ENCODE data around the gene DCLK2.

- TF ChIP-seq, protein P1, sequence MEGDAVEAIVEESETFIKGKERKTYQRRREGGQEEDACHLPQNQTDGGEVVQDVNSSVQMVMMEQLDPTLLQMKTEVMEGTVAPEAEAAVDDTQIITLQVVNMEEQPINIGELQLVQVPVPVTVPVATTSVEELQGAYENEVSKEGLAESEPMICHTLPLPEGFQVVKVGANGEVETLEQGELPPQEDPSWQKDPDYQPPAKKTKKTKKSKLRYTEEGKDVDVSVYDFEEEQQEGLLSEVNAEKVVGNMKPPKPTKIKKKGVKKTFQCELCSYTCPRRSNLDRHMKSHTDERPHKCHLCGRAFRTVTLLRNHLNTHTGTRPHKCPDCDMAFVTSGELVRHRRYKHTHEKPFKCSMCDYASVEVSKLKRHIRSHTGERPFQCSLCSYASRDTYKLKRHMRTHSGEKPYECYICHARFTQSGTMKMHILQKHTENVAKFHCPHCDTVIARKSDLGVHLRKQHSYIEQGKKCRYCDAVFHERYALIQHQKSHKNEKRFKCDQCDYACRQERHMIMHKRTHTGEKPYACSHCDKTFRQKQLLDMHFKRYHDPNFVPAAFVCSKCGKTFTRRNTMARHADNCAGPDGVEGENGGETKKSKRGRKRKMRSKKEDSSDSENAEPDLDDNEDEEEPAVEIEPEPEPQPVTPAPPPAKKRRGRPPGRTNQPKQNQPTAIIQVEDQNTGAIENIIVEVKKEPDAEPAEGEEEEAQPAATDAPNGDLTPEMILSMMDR (IDR thresholded peaks at IDR 0.05): no peak
- TF ChIP-seq POLR2A (IDR thresholded peaks at IDR 0.05): no peak
Measured at GRCh38 chr4:150098214-150098613, 20.0 kb downstream of the DCLK2 start.

Data from right lobe of liver (tissue), 4 donors.